ENCODE results near the gene DMBX1.

DNA sequence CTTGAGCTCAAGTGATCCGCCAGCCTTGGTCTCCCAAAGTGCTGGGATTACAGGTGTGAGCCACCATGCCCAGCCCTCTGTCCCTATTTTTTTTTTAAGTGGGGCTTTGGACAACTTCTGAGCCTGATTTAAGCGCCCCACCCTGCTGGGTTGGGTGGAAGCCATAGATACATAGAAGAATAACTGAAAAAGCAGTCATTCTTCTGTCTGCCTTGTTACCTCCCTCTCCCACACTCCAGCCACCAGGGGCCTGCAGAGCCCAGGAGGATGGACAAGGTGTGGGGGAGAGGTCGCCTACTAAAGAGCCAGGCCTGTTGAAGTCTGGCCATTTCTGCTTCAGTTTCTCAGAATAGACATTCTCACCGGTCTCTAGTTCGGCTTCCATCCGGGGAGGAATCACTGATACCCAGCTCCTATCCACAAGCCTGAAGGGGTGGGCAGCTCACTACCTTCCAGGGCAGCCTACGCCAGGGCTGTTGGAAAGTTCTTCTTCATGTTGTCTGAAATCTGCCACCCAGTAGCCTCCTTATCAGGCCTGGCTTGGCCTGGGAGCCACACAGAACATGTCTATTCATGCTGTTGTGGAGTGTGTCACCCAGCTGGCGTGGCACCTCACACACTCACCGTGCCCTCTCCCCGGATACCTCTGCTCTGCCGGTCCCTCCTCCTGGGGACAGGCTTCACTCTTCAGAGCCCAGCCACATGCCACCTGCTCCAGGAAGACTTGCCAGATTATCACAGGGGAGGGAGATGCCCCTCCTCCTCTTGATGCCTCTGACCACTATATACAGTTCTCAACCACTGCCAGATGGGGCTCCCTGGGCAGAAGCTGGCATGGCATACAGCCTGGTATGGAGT, 34.1 kb downstream of the DMBX1 start:
- TF ChIP-seq, protein P1, sequence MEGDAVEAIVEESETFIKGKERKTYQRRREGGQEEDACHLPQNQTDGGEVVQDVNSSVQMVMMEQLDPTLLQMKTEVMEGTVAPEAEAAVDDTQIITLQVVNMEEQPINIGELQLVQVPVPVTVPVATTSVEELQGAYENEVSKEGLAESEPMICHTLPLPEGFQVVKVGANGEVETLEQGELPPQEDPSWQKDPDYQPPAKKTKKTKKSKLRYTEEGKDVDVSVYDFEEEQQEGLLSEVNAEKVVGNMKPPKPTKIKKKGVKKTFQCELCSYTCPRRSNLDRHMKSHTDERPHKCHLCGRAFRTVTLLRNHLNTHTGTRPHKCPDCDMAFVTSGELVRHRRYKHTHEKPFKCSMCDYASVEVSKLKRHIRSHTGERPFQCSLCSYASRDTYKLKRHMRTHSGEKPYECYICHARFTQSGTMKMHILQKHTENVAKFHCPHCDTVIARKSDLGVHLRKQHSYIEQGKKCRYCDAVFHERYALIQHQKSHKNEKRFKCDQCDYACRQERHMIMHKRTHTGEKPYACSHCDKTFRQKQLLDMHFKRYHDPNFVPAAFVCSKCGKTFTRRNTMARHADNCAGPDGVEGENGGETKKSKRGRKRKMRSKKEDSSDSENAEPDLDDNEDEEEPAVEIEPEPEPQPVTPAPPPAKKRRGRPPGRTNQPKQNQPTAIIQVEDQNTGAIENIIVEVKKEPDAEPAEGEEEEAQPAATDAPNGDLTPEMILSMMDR (IDR thresholded peaks at IDR 0.05): no peak
- TF ChIP-seq POLR2A (IDR thresholded peaks at IDR 0.05): no peak
- TF ChIP-seq EP300 (IDR thresholded peaks at IDR 0.05): no peak
- TF ChIP-seq POLR2AphosphoS5 (IDR thresholded peaks at IDR 0.05): no peak
